HT1080 (cell line): ENCODE measurements around the gene BDKRB1. TPM values are rescaled to one million over a fixed set of nuclear protein-coding genes. Genes with fewer than 3 reads are reported as not detected.

Experiments
- small RNA-seq: library from RNA; depleted of rRNA; stranded (forward); fragments of <200 nt; gene quantifications from one replicate; pipeline ENCODE3, GENCODE V24; 2014
- total RNA-seq: library from RNA; depleted of rRNA; stranded (reverse); fragments of >200 nt; shearing (Covaris generic); gene quantifications from 2 replicates; pipeline ENCODE4 v1.2.3, GENCODE V29; 2014; rRNA removed

The BDKRB1 gene
- total RNA-seq, 1 experiment from 2014 or later, result not detected

Small RNA genes lying within 50 kb of the gene (small RNA-seq; reads per million reads assigned to genes)
- gene CKS1BP1, result not detected

Other genes with a start within 250 kb of the BDKRB1 start
- 5.0 and 5.9 TPM in 2 replicates for gene C14orf132, start 216.8 kb upstream of the BDKRB1 start, total RNA-seq
- 0.03 TPM in 1 of 2 replicates, not detected in the other for gene BDKRB2, start 51.4 kb upstream of the BDKRB1 start, total RNA-seq
- gene ATG2B, start 107.1 kb downstream of the BDKRB1 start, total RNA-seq, result 6.9 and 9.4 TPM in 2 replicates
- gene GSKIP, start 107.3 kb downstream of the BDKRB1 start, total RNA-seq, result 28.1 and 36.6 TPM in 2 replicates
- gene AK7, start 135.9 kb downstream of the BDKRB1 start, total RNA-seq, result 0.23 TPM in 1 of 2 replicates, not detected in the other
- 66.2 and 104 TPM in 2 replicates for gene PAPOLA, start 246.2 kb downstream of the BDKRB1 start, total RNA-seq